ENCODE data around the gene VSIG2. TPM values are rescaled to one million over a fixed set of nuclear protein-coding genes. Genes with fewer than 3 reads are reported as not detected.

VSIG2 gene
- total and polyA plus RNA-seq, 10 of the 15 experiments (the other 5 are each of a cell fraction or from before 2014, with no cell fraction given) = 0.13 to 0.31 (median 0.15) TPM; not detected in 5

- TF ChIP-seq RELB (IDR thresholded peaks at IDR 0.05; ENCODE audit: low read depth) = no peak
- no peak for TF ChIP-seq HDAC6 (IDR thresholded peaks at IDR 0.05; ENCODE audit: unreplicated experiment)
- no peak for TF ChIP-seq ZZZ3 (IDR thresholded peaks at IDR 0.05; ENCODE audit: control insufficient read depth, insufficient read length, low read depth)
- no peak for TF ChIP-seq FOXM1 (IDR thresholded peaks at IDR 0.05; ENCODE audit: low read depth, low read length)
- no peak; a peak in 1 of 4 replicates for TF ChIP-seq ETV6 (conservative IDR thresholded peaks at IDR 0.05 in 1 of 2, IDR thresholded peaks at IDR 0.05 in 1 of 2; ENCODE audit: borderline replicate concordance in 1 of 2, low read depth in 1 of 2)
- 0 out of 2 replicates have a peak, but pooled peaks have one; percentile 29 for TF ChIP-seq GATAD2B (conservative IDR thresholded peaks at IDR 0.05; ENCODE audit: low read depth)
- TF ChIP-seq ZNF384 (IDR thresholded peaks at IDR 0.05; ENCODE audit: borderline replicate concordance, low read depth, low read length) = no peak
- TF ChIP-seq ZNF592 (IDR thresholded peaks at IDR 0.05) = no peak
- no peak for TF ChIP-seq POLR2AphosphoS2 (IDR thresholded peaks at IDR 0.05; ENCODE audit: low read depth, low read length)
- no peak for TF ChIP-seq CBX5 (IDR thresholded peaks at IDR 0.05; ENCODE audit: low read depth)
- peak; percentile 48 for TF ChIP-seq IKZF1 (conservative IDR thresholded peaks at IDR 0.05)
- no peak for TF ChIP-seq TBL1XR1 (IDR thresholded peaks at IDR 0.05; ENCODE audit: low read depth, low read length)
- TF ChIP-seq ZNF687 (IDR thresholded peaks at IDR 0.05) = peak; percentile 87
- no peak for TF ChIP-seq NFXL1 (IDR thresholded peaks at IDR 0.05; ENCODE audit: borderline replicate concordance)
- no peak for TF ChIP-seq ZSCAN29 (IDR thresholded peaks at IDR 0.05)
- no peak for TF ChIP-seq IRF4 (IDR thresholded peaks at IDR 0.05; ENCODE audit: low read depth, low read length)
- no peak for TF ChIP-seq EP300 (IDR thresholded peaks at IDR 0.05; ENCODE audit: borderline replicate concordance in 1 of 2, control insufficient read depth in 1 of 2, low read depth in 2 of 2, low read length in 2 of 2)
- TF ChIP-seq POLR2A (IDR thresholded peaks at IDR 0.05; ENCODE audit: low read depth, low read length) = no peak
- TF ChIP-seq RAD51 (IDR thresholded peaks at IDR 0.05) = no peak
- TF ChIP-seq TAF1 (IDR thresholded peaks at IDR 0.05; ENCODE audit: borderline replicate concordance, low read depth, low read length) = no peak
These were observed 7.5 kb upstream of the VSIG2 start (continued) for GRCh38 chr11:124759266-124760204.
